ENCODE data around the gene UNC13D.
A peak's percentile ranks its signal among the peaks of the same experiment; 100 is the strongest.
"Not testable (repeated sequence)": the region's sequence is repeated elsewhere in the genome, so short reads cannot be mapped to it uniquely, and the experiment has no call there.

Gene UNC13D

DNA sequence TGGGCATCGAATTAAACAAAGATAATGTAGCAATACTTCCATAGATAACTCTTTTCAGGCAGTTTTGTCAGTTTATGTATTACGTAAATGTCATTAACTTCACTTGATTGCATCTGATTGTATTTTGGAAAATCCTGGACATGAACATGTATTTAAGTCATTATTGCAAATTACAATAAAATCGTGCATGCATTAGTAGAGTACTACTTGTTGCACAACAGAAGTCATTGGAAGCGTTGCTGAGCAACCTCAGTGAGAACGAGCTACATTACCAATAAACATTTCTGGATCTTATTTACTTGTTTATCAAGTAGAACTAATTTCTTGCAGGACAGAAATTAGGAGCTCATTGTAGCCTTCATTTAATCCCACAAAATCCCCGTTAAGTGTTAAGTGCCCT lies 53.0 kb downstream of the UNC13D start:
- no peak for DNase-seq

DNA sequence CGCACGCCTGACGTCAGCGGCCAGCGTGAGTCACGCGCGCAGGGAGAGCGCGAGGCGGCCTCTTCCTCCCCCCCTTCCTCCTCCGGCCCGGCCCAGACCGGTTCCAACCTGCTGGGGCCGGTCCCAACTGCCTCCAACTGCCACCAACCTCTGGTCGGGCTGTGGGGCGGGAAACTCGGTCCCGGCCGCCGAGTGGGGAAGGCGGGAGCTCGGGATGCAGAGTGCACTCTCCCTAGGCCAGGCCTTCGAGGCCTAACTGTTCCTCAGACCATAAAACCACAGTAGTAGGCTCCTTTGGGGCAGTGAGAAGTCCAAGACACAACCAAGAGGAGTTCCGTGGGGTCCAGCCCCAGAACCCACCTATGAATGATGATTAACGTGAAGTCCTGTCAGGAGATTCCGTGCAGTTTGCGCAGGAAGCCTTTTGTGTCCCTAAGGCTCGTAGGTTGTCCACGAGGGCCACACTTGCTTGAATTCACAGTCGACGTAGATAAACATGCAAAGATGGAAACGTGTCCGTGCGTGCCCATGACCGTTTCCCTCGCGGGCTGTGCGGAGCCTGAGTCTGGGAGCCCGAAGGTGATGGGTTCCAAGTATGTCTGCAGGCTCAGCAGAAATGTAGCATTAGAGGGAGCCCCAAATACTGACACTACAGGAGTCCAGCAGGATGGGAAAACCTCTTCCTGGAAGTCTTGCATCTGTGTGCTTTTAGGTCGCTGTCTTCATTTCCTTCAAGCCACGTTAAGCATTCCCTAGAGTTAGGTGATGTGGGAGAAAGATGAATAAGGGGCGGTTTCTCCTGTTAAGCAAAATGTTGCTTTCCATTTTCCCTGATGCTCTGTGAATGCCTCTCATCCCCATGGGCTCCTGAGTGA lies 59.0 kb downstream of the UNC13D start:
- DNase-seq, result no peak

DNA sequence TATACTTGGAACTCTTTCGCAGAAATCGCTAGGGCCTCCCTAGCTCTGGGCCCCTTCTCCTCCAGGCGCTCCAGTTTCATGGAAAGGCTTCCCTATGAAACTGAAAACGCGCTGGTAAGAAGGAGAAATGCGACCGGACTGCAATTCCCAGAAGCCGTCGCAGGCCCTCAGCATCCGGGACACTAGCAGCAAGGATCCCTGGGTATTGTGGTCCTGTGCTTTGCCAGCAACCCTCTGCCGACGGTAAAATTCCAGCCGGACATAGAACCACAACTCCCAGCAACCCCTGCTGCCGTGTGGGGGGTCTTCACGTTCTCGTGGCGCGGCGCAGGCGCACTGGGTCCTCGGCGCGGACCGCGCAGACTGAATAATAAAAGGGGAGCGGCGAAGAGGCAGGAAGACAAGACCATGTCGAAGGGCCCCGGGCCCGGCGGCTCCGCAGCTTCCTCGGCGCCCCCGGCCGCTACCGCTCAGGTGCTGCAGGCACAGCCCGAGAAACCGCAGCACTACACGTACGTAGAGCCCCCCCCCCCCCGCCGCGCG lies 59.7 kb downstream of the UNC13D start, which contains the start of gene UNK:
Gene UNK (plus strand): TSS at position 334 of the 543 bp plus-strand sequence. CDS start 75 bp downstream, at position 409.
- DNase-seq, result peak; percentile 96

DNA sequence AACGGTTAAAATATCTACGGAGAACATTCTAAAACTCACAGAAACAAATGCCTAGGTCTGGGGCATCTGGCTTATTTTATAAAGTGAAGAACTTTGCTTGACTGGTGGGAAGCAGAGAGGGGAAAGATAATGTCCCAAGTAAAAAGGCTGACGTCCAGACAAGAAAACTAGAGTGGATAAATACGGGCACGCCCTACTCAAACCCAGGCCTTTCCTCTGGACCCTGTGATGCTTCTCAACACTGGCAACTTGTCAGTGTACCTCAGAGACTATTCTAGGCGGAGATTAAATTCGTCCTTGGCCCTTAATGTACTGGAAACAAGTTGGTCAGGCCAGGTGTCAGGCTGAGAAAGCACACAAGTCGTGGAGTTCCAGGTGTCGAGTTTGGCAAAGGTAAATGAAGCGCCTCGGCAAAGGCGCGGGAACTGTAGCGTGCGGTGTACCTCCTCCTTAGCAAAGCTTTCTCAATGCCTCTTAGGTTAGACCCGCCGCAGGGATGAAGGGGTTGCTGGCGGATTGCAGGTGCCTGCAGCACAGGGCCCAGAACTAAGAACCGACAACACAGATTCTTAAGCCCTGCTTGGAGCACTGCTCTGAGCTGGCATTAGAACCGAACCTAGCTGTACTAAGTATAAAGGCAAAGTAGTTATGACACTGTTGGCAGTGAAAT lies 60.3 kb downstream of the UNC13D start:
- DNase-seq, result no peak

DNA sequence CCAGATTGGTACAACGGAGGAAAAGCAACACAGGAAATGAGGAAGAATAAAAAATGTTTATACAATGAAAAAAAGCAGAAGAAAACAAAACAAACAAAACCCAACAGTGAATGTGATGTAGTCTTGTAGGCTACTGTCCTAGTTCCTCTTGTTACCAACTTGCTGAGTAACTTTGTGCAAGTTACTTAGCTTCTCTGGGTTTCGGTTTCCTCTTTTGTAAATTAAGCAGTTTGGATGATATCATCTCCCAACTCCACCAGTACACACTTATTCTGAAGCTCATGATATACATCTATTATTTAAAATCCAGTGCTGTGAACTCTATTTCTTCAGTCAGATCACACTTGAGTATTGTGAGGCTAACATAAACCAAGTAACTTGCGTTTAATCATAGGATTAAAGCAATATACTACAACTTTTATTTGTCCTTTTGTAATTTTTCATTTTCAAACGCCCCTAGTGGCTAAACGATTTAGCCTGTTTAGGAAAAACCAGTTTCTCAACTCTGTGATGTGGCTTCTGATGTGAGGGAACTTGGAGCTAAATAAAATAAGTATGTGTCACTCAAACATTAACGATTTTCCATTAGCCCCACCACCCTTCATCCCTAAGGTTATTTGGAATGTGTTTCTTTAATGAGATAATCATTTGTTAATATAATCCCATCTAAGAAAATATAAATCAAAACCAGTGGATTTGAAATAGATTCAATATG lies 61.0 kb downstream of the UNC13D start:
- DNase-seq, result peak; percentile 57

DNA sequence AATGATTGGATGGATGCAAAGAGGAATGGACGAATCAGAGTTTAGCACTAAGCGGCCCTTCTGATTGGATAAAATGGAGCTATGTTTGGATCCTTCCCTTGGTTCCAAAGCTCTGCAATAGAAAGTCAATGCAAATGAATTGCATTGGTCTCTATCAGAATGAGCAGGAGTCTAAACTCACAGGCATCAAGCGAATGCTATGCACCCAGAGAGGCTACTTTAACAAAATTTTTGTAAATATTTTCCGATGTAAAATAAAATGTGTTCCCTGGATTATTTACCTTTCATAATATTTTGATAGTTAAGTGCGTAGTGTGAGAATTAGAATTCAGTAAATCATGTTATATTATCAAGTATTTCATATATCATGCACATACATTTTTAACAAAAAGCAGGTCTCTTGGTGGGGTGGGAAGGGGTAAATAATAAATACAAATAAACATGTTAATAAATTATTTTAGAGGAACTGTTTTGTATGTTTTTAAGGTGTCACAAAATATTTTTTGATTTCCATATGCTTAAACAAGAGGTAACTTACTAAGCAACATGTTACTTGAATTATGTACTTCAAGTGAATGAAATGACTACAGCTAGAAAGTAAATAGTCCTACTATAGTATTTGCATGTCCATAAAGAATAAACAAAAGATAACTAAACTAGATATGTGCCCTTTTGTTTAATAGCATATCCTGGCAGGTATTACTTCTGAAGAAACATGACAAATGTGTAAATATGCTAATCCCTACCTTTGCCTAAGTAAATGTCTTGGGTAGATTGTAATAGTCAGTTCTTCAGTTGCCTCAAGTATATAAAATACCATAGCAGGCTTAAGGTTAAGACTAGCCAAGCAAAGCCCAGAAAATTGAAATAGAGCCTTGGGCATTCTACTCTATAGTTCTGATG lies 64.0 kb downstream of the UNC13D start:
- no peak for DNase-seq

DNA sequence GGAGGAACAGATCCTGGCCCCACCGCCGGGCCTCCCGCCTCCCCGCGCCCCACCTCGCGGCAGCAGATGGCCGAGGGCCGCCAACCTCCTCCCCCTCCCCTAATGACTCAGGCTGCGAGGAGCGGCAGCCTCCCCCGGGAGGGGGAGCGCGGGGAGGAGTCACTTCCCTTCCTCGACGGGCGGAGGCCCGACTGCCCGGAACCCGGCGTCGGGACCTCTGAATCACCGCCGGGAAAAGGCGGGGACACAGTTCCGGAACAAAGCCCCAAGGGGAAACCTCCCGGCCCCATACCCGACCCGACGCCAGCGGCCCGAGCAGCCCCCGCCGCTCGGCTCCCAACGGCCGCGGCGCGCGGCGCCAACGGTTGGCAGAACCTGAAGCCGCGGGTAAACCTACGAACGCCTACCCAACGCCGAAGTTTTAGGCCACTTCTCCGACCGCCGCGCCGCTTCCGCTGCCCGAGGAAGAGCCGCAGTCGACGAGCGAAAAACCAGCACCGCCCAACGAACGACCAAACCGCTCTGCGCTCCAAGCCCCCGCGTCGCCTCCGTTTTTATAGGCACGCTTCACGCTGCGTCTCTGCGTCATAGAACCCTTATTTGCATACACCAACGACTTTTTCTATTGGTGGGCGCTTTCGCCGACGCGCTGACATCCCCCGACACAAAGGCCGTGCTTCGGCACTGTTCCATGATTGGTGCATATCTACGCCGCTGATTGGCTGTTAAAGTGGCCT lies 64.8 kb downstream of the UNC13D start:
- peak; percentile 97 for DNase-seq

DNA sequence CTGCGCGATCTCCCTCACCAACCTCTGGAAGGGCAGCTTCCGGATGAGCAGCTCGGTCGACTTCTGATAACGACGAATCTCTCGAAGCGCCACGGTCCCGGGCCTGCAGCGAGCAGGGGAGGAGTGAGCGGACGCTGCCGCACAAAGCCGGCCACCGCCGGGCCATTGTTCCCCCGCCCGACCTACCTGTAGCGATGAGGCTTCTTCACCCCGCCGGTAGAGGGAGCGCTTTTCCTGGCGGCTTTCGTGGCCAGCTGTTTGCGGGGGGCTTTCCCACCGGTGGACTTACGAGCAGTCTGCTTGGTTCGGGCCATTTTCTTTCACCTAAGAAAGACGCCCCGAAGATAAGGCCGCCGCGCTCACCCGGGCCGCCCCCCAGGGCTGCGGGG lies 65.3 kb downstream of the UNC13D start:
- DNase-seq, result peak; percentile 69

DNA sequence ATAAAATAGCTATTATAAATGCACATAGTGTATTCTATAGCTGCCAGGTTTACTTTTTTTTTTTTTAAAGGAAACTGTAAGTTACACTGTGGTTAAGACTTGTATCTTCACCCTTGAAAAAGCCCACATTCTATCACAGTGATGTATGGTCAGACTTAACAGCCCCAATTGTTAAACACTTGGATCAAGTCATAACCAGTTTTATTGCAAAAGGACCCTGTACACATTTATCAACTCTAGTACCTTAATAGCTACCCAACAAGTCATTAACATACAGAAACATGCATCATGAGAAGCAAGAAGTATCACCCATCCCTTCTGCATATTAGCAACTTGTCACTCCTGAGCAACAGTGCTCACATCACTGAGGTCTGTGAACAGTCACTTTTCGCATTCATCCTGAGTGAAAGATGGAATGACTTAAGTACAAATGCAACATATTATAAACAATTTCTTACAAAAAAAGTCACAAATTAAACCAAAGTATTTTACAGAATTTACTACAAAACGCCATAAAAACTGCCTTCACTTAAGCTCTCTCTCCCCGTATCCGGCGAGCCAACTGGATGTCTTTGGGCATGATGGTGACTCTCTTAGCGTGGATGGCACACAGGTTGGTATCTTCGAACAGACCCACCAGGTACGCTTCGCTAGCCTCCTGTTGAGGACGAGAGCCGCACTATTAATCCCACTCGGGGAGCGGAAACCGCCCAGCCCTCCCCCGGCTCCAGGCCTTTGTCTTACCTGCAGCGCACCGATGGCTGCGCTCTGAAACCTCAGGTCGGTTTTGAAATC lies 65.9 kb downstream of the UNC13D start:
- not testable (repeated sequence) for DNase-seq

DNA sequence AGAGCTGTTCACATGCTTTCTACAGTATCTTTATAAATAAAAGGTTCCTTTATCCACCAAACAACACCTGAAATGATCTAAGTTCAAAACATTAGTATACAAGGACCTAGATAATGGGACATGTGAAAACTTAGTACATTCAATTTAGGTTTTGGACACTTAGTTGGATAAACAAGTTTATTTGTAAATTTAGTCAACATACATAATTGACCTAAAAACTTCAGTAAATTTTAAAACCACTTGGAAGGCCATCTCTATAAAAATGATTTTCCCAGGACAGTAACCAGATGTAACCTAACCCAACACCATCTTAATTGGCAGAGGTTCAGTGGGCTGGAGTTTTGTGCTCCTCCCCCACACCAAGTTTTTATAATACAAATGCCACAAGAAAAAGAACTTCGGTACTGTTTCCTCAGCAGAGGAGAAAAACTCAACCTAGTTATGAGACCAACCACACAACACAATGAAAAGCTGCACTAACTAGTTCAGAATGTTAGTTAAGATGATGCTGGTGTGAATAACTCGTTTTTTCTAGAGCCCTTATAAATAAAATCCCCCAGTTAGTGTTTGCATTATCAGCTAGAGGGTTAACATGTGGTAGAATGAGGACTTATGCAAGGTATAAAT lies 66.8 kb downstream of the UNC13D start:
- DNase-seq, result no peak

Measured in central memory CD4-positive, alpha-beta T cell (primary cell).